HL-60/S4 treated with phorbol 12-myristate 13-acetate at 8.2 ng/mL for 4 days and 3 days (cell line): ENCODE data around the gene TOLLIP.

Experiments used
- in situ Hi-C: fragments of 300-500 bp; cut with MboI; formaldehyde crosslinking; loops from 2 replicates; pipeline ENCODE4 v1.15.0; 2022; ENCODE audit warnings: low sequenced_read_pairs

Gene TOLLIP

DNA sequence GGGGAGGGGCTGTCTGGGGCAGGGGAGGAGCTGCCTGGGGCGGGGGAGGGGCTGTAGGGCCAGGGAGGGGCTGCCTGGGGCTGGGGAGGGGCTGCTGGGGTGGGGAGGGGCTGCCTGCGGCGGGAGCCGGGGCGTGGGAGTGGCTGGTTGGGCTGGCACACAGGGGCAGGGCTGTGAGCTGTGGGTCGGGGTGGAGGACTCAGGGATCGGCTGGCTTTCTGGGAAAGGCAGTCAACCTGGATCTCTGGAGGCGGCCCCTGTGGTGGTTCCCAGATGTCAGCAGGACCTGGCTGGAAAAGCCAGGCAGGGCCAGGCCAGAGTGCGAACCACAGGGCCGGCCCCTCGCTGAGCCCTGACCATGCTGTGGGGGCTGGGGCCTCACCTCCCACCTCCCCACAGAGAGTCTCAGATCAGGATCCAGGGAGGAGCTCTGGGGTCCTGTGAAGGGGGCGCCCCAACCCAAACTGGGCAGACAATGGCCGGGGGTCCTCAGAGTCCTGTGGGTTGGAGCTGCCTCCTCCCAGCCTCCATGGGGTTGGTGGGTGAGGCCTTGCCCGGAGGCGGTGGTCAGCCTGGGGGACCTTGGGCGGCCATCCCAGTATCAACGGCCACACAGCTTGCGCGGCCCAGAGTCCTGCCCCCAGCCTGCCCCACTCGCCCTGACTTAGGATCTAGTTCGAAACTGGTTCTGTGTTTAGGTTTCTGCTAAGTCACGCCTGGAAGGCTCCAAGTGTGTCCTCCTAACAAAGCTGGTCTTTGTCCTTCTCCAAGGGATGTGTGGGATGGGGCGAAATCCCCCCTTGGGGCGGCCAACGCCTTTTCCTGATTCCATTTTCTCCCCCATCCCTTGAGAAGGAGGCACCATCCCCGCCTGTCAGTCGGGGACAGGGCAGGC, 84.7 kb downstream of the TOLLIP start:
- in situ Hi-C loops: no loop called here
